ENCODE results near the gene ANKIB1.

DNA sequence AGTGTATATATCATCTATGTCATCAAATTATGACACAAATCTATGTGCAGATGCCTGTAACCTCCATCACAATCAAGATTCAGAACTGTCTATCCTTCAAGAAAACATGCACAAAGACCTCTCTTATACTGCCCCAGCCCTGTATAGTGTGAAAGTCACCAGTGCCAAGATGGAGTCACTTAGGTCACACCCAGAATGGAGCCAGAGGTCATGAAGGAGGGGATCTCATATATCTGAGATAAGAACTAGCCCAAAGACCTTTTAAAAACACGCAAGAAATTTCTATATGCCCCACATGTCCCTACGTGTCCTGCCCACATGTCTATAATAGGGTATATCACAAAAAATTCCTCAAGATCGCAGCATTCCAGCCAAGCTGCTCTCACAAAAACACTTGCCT is 181.4 kb downstream of the ANKIB1 start:
- no peak for TF ChIP-seq EZH2 (IDR thresholded peaks at IDR 0.05; ENCODE audit: borderline replicate concordance, low read depth, low read length, severe bottlenecking)
- TF ChIP-seq, protein P1, sequence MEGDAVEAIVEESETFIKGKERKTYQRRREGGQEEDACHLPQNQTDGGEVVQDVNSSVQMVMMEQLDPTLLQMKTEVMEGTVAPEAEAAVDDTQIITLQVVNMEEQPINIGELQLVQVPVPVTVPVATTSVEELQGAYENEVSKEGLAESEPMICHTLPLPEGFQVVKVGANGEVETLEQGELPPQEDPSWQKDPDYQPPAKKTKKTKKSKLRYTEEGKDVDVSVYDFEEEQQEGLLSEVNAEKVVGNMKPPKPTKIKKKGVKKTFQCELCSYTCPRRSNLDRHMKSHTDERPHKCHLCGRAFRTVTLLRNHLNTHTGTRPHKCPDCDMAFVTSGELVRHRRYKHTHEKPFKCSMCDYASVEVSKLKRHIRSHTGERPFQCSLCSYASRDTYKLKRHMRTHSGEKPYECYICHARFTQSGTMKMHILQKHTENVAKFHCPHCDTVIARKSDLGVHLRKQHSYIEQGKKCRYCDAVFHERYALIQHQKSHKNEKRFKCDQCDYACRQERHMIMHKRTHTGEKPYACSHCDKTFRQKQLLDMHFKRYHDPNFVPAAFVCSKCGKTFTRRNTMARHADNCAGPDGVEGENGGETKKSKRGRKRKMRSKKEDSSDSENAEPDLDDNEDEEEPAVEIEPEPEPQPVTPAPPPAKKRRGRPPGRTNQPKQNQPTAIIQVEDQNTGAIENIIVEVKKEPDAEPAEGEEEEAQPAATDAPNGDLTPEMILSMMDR (IDR thresholded peaks at IDR 0.05; ENCODE audit: borderline replicate concordance, extremely low read depth, low read length, poor library complexity, severe bottlenecking), result no peak
